Osteocyte (in vitro differentiated cells): ENCODE measurements around the gene PARPBP. TPM values are rescaled to one million over a fixed set of nuclear protein-coding genes. Genes with fewer than 3 reads are reported as not detected.

Experiments
- DNase-seq: peaks from one replicate; pipeline ENCODE4 v3.0.0; 2021; ENCODE audit warnings: mixed read lengths; ENCODE audit not compliant: unreplicated experiment; ENCODE audit errors: extremely low spot score
- H3K27ac Mint-ChIP-seq: one replicate; pipeline ENCODE4 v1.8.0; 2021; ENCODE audit warnings: mild to moderate bottlenecking, mixed read lengths; ENCODE audit not compliant: unreplicated experiment
- H3K27me3 Mint-ChIP-seq: one replicate; pipeline ENCODE4 v1.8.0; 2021; ENCODE audit warnings: mixed read lengths; ENCODE audit not compliant: unreplicated experiment
- H3K36me3 Mint-ChIP-seq: one replicate; pipeline ENCODE4 v1.8.0; 2021; ENCODE audit warnings: mixed read lengths; ENCODE audit not compliant: unreplicated experiment
- H3K4me1 Mint-ChIP-seq: one replicate; pipeline ENCODE4 v1.8.0; 2021; ENCODE audit warnings: mixed read lengths; ENCODE audit not compliant: unreplicated experiment
- H3K4me3 Mint-ChIP-seq: one replicate; pipeline ENCODE4 v1.8.0; 2021; ENCODE audit warnings: mild to moderate bottlenecking, moderate library complexity, mixed read lengths; ENCODE audit not compliant: unreplicated experiment
- H3K9me3 Mint-ChIP-seq: one replicate; pipeline ENCODE4 v1.8.0; 2021; ENCODE audit warnings: mixed read lengths; ENCODE audit not compliant: unreplicated experiment
- CTCF ChIP-seq: fragments of 200-600 bp; sonication (generic); IDR thresholded peaks from 2 replicates; pipeline ENCODE4 v1.5.0; 2021; ENCODE audit warnings: antibody characterized with exemption, mild to moderate bottlenecking, moderate library complexity
- total RNA-seq: library from RNA; stranded (reverse); gene quantifications from 2 replicates; pipeline ENCODE4 v1.2.1, GENCODE V29; 2021

The PARPBP gene
- total RNA-seq, 1 donor from 2014 or later = 5.1 TPM

DNA sequence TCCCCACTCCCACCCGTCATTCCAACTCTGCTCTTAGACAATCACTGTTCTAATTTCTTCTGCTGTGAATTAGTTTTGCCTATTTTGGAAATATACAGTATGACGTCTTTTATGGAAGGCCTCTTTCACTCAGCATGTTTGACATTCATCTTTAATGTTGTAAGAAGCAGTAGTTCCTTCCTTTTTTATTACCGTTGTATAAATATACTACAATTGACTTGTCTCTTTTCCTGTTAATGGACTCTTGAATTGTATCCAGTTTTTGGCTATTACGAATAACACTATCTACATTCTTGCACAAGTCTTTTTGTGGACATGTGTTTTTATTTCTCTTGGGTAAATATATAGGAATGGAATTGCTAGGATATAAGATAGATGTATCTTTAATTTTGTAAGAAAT lies 82.6 kb downstream of the PARPBP start:
- TF ChIP-seq CTCF = no peak
- Mint-ChIP-seq H3K27ac (no peak overlapping the region), H3K4me3 (no peak overlapping the region), H3K27me3 (no peaks in the 10 kb centered on the region), H3K4me1 (peaks cover 4% of the 10 kb centered on the region), H3K9me3 (peaks cover 6% of the 10 kb centered on the region), H3K36me3 (peaks cover 5% of the 10 kb centered on the region)
- DNase-seq = no peak

DNA sequence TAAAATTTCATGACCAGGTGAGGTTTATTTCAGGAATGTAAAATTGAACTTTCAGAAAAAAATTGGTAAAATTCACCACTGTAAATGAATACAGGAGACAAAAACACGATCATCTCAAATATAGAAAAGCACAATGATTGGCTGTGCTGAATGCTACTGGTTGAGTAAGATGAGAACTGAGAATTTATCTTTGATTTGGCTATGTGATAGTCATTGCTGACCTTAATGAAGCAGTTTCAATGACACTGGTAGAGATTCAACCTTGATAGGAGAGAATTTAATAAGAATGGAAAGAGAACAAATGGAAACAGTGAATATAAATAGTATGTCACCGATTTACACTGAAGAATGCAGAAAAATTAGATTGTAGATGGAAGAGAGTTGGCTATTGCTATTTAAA lies 84.0 kb downstream of the PARPBP start:
- peaks cover 18% of the 10 kb centered on the region for H3K9me3 Mint-ChIP-seq
- no peaks in the 10 kb centered on the region for H3K27me3 Mint-ChIP-seq
- H3K4me1 Mint-ChIP-seq = no peaks in the 10 kb centered on the region
- DNase-seq = no peak
- H3K4me3 Mint-ChIP-seq = no peak overlapping the region
- H3K36me3 Mint-ChIP-seq = peaks cover 13% of the 10 kb centered on the region
- H3K27ac Mint-ChIP-seq = no peak overlapping the region
- no peak for TF ChIP-seq CTCF

DNA sequence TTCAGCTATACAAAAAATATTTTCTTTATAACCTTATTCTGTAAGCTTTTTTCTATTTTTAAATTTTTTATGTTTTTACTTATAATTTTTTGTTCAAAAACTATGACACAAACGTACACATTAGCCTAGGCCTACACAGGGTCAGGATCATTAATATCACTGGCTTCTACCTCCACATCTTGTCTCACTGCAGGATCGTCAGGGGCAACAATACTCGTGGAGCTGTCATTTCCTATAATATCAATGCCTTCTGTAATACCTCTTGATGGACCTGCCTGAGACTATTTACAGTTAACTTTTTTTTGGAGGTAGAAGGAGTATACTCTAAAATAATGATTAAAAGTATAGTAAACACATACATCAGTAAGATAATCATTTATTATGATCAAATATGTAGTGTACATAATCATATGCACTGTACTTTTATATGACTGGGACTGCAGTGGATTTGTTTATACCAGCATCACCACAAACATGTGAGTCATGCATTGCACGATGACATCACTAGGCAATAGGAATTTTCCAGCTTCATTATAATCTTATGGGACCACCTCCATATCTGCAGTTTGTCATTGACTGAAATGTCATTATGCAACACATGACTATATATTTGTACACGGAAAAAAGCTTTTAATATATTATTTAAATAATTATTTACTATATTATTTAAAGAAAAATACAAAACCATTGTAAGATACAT lies 96.2 kb downstream of the PARPBP start:
- no peak for DNase-seq
- Mint-ChIP-seq H3K27me3 (no peaks in the 10 kb centered on the region), H3K36me3 (no peaks in the 10 kb centered on the region), H3K27ac (no peak overlapping the region), H3K4me1 (no peaks in the 10 kb centered on the region), H3K9me3 (no peaks in the 10 kb centered on the region), H3K4me3 (no peak overlapping the region)
- TF ChIP-seq CTCF = no peak

DNA sequence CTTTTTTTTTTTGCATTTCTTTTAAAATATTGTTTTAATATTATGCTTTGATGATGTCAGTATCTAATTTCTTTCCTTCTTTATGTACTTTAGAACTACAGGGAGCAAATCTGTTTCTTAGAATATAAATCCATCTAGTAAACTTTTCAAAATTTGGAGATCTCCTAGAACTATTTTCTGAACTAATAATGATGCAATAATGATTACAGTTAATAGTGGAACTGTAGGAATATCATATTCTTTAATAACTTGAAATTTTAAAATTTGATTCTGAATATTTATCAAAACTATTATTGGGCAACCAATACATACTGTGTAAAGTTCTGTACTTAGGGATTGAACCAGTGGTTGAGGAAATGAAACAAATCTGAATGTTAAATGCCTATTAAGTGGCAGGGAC lies 100.8 kb downstream of the PARPBP start:
- no peaks in the 10 kb centered on the region for H3K27me3 Mint-ChIP-seq
- DNase-seq = no peak
- H3K4me1 Mint-ChIP-seq = no peaks in the 10 kb centered on the region
- H3K36me3 Mint-ChIP-seq = no peaks in the 10 kb centered on the region
- TF ChIP-seq CTCF = no peak
- no peak overlapping the region for H3K4me3 Mint-ChIP-seq
- no peak overlapping the region for H3K27ac Mint-ChIP-seq
- no peaks in the 10 kb centered on the region for H3K9me3 Mint-ChIP-seq

DNA sequence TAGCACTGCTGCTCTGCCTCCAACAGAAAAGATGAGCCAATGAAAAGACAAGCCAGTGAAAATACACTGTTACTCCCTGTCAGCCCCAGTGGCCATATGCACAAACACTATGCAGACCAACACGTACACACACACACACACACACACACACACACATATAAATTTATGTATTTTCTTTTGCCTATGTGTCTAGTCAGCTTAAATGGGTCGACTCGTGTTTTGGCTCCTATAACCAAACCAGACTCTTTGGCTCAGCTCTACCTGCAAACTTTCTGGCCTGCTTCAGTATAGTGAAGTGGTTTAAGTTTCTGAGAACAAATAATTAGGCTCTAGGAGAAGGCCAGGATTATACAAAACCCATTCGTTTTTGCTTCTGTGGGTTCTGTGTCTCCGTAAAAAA lies 108.0 kb downstream of the PARPBP start:
- Mint-ChIP-seq H3K4me1 (no peaks in the 10 kb centered on the region), H3K36me3 (no peaks in the 10 kb centered on the region), H3K27ac (no peak overlapping the region), H3K9me3 (no peaks in the 10 kb centered on the region), H3K4me3 (no peak overlapping the region), H3K27me3 (peaks cover 25% of the 10 kb centered on the region)
- no peak for TF ChIP-seq CTCF
- no peak for DNase-seq
